ENCODE results near the gene CAMK1D.

CAMK1D gene

DNA sequence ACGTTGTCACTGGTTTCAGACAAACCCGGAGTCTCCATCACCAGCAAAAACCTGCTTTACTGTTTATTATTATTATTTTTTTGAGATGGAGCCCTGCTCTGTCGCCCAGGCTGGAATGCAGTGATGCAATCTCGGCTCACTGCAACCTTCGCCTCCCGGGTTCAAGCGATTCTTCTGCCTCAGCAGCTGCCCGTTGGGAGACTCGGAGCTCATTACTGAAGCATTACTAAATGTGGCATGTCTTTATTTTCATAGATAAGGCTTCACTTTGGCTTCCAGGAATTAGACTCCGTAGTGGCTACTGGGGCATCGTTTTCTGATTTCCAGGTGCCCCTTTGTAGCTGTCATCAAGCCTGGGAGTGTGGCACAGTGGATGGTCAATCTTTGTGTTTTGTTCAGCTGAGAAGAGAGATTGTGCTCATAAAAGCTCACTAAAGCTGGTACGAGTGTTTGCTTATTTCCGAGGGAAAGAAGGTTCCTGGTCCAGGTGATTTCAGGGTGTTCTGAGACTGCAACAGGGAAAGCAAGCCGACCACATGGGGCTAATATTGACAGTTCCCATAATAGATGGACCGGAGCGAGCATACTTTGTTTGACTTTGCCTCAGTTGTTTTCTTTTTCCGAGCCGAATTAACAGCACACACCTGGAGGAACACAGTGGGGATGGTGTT is 163.1 kb downstream of the CAMK1D start:
- Histone ChIP-seq H3K4me3 (ENCODE audit: low read length) (no peak overlapping the region), H3K18ac (ENCODE audit: low read length) (no peak overlapping the region), H4K5ac (ENCODE audit: low read length) (no peak overlapping the region), H2BK15ac (replicated peaks; ENCODE audit: low read depth) (no peak overlapping the region), H3K36me3 (ENCODE audit: control insufficient read depth, insufficient read depth, low read length) (no peaks in the 10 kb centered on the region), H2BK120ac (ENCODE audit: low read depth, low read length) (no peak overlapping the region), H3K23ac (ENCODE audit: low read length) (no peak overlapping the region), H4K8ac (ENCODE audit: low read depth, low read length) (no peak overlapping the region), H2AK5ac (ENCODE audit: low read length) (no peak overlapping the region), H3K27ac (ENCODE audit: low read depth, low read length) (no peak overlapping the region), H3K4me2 (ENCODE audit: low read length) (no peak overlapping the region), H2BK5ac (ENCODE audit: low read length) (no peak overlapping the region), H3K4ac (ENCODE audit: low read depth, low read length) (no peak overlapping the region), H3K56ac (ENCODE audit: low read length) (no peak overlapping the region), H3K9ac (ENCODE audit: low read length) (no peak overlapping the region), H3K79me2 (ENCODE audit: control insufficient read depth, insufficient read depth, low read length) (no peaks in the 10 kb centered on the region), H3K79me1 (ENCODE audit: low read length) (no peaks in the 10 kb centered on the region), H3K4me1 (ENCODE audit: control insufficient read depth, low read depth, low read length) (peaks cover 11% of the 10 kb centered on the region), H3K27me3 (ENCODE audit: insufficient read depth, low read length, poor library complexity) (no peaks in the 10 kb centered on the region)
- no peak for DNase-seq
- no CpG with 5 or more reads among the region's 18 CpGs for WGBS (ENCODE audit: extremely low coverage, insufficient coverage, low lambda C conversion rate)

- no peak overlapping the region for H3K4me2 ChIP-seq (ENCODE audit: low read length)
- H4K5ac ChIP-seq (ENCODE audit: low read length), result no peak overlapping the region
- H3K27ac ChIP-seq (ENCODE audit: low read depth, low read length), result no peak overlapping the region
- H3K36me3 ChIP-seq (ENCODE audit: control insufficient read depth, insufficient read depth, low read length), result no peaks in the 10 kb centered on the region
- peak overlapping the region; percentile 24 for H3K4ac ChIP-seq (ENCODE audit: low read depth, low read length)
- H3K4me1 ChIP-seq (ENCODE audit: control insufficient read depth, low read depth, low read length), result peaks cover 11% of the 10 kb centered on the region
- no peak overlapping the region for H2BK120ac ChIP-seq (ENCODE audit: low read depth, low read length)
- H3K79me1 ChIP-seq (ENCODE audit: low read length), result no peaks in the 10 kb centered on the region
- H2BK5ac ChIP-seq (ENCODE audit: low read length), result no peak overlapping the region
- no peak overlapping the region for H3K9ac ChIP-seq (ENCODE audit: low read length)
- no peak for DNase-seq
- H3K23ac ChIP-seq (ENCODE audit: low read length), result no peak overlapping the region
- peak overlapping the region; percentile 1 for H3K56ac ChIP-seq (ENCODE audit: low read length)
- H3K27me3 ChIP-seq (ENCODE audit: insufficient read depth, low read length, poor library complexity), result no peaks in the 10 kb centered on the region
- no peak overlapping the region for H3K4me3 ChIP-seq (ENCODE audit: low read length)
- no peak overlapping the region for H2AK5ac ChIP-seq (ENCODE audit: low read length)
- WGBS (ENCODE audit: extremely low coverage, insufficient coverage, low lambda C conversion rate), result no CpG with 5 or more reads among the region's 5 CpGs
- H4K8ac ChIP-seq (ENCODE audit: low read depth, low read length), result no peak overlapping the region
- H3K18ac ChIP-seq (ENCODE audit: low read length), result no peak overlapping the region
- no peak overlapping the region for H2BK15ac ChIP-seq (replicated peaks; ENCODE audit: low read depth)
- H3K79me2 ChIP-seq (ENCODE audit: control insufficient read depth, insufficient read depth, low read length), result no peaks in the 10 kb centered on the region
These were observed 163.6 kb downstream of the CAMK1D start for GRCh38 chr10:12513003-12513365.

GRCh38 chr10:12513775-12514673 is 164.7 kb downstream of the CAMK1D start:
- no peaks in the 10 kb centered on the region for H3K79me2 ChIP-seq (ENCODE audit: control insufficient read depth, insufficient read depth, low read length)
- no peak overlapping the region for H3K9ac ChIP-seq (ENCODE audit: low read length)
- peak; percentile 62 for DNase-seq
- no peak overlapping the region for H2BK15ac ChIP-seq (replicated peaks; ENCODE audit: low read depth)
- H3K36me3 ChIP-seq (ENCODE audit: control insufficient read depth, insufficient read depth, low read length), result no peaks in the 10 kb centered on the region
- H3K18ac ChIP-seq (ENCODE audit: low read length), result no peak overlapping the region
- no peak overlapping the region for H4K8ac ChIP-seq (ENCODE audit: low read depth, low read length)
- no peak overlapping the region for H3K4ac ChIP-seq (ENCODE audit: low read depth, low read length)
- peaks cover 11% of the 10 kb centered on the region for H3K4me1 ChIP-seq (ENCODE audit: control insufficient read depth, low read depth, low read length)
- H3K79me1 ChIP-seq (ENCODE audit: low read length), result no peaks in the 10 kb centered on the region
- no CpG with 5 or more reads among the region's 10 CpGs for WGBS (ENCODE audit: extremely low coverage, insufficient coverage, low lambda C conversion rate)
- H2BK5ac ChIP-seq (ENCODE audit: low read length), result no peak overlapping the region
- no peak overlapping the region for H3K27ac ChIP-seq (ENCODE audit: low read depth, low read length)
- H3K4me2 ChIP-seq (ENCODE audit: low read length), result peak overlapping the region; percentile 23
- H2BK120ac ChIP-seq (ENCODE audit: low read depth, low read length), result no peak overlapping the region
- H2AK5ac ChIP-seq (ENCODE audit: low read length), result no peak overlapping the region
- no peak overlapping the region for H4K5ac ChIP-seq (ENCODE audit: low read length)
- no peak overlapping the region for H3K4me3 ChIP-seq (ENCODE audit: low read length)
- no peak overlapping the region for H3K23ac ChIP-seq (ENCODE audit: low read length)
- no peak overlapping the region for H3K56ac ChIP-seq (ENCODE audit: low read length)
- no peaks in the 10 kb centered on the region for H3K27me3 ChIP-seq (ENCODE audit: insufficient read depth, low read length, poor library complexity)

- Histone ChIP-seq H3K27me3 (ENCODE audit: insufficient read depth, low read length, poor library complexity) (no peaks in the 10 kb centered on the region), H3K4me3 (ENCODE audit: low read length) (no peak overlapping the region), H3K4me1 (ENCODE audit: control insufficient read depth, low read depth, low read length) (peaks cover 7% of the 10 kb centered on the region), H3K23ac (ENCODE audit: low read length) (no peak overlapping the region), H2BK5ac (ENCODE audit: low read length) (no peak overlapping the region), H3K56ac (ENCODE audit: low read length) (no peak overlapping the region), H2BK120ac (ENCODE audit: low read depth, low read length) (no peak overlapping the region), H3K18ac (ENCODE audit: low read length) (no peak overlapping the region), H2BK15ac (replicated peaks; ENCODE audit: low read depth) (no peak overlapping the region), H3K79me2 (ENCODE audit: control insufficient read depth, insufficient read depth, low read length) (no peaks in the 10 kb centered on the region), H3K27ac (ENCODE audit: low read depth, low read length) (no peak overlapping the region), H3K9ac (ENCODE audit: low read length) (no peak overlapping the region), H3K4ac (ENCODE audit: low read depth, low read length) (no peak overlapping the region), H3K36me3 (ENCODE audit: control insufficient read depth, insufficient read depth, low read length) (no peaks in the 10 kb centered on the region), H3K4me2 (ENCODE audit: low read length) (no peak overlapping the region), H3K79me1 (ENCODE audit: low read length) (no peaks in the 10 kb centered on the region), H2AK5ac (ENCODE audit: low read length) (no peak overlapping the region), H4K5ac (ENCODE audit: low read length) (no peak overlapping the region), H4K8ac (ENCODE audit: low read depth, low read length) (no peak overlapping the region)
- WGBS (ENCODE audit: extremely low coverage, insufficient coverage, low lambda C conversion rate), result no CpG with 5 or more reads among the region's 1 CpG
- DNase-seq, result no peak
These were observed 168.7 kb downstream of the CAMK1D start for GRCh38 chr10:12518024-12518423.

DNA sequence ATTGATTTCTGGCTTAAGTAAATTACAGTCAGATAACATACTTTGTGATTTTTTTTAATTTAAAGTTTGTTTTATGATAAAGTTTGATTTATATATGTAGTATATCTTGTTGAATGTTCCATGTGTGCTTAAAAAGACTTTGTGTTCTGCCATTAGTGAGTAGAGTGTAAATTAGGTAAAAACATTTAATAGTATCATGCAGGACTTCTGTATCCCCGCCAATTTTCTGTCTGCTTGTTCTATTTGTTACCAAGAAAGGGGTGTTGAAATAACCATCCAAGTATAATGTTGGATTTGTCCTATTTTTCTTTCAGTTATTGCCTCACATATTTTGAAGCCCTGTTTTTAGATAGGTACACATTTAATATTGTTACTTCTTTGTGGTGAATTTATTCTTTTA is 172.1 kb downstream of the CAMK1D start:
- Histone ChIP-seq H3K4ac (ENCODE audit: low read depth, low read length) (no peak overlapping the region), H3K56ac (ENCODE audit: low read length) (no peak overlapping the region), H3K4me2 (ENCODE audit: low read length) (no peak overlapping the region), H3K4me1 (ENCODE audit: control insufficient read depth, low read depth, low read length) (no peaks in the 10 kb centered on the region), H3K36me3 (ENCODE audit: control insufficient read depth, insufficient read depth, low read length) (no peaks in the 10 kb centered on the region), H3K18ac (ENCODE audit: low read length) (no peak overlapping the region), H3K27ac (ENCODE audit: low read depth, low read length) (no peak overlapping the region), H2BK15ac (replicated peaks; ENCODE audit: low read depth) (no peak overlapping the region), H3K23ac (ENCODE audit: low read length) (no peak overlapping the region), H3K79me1 (ENCODE audit: low read length) (no peaks in the 10 kb centered on the region), H4K5ac (ENCODE audit: low read length) (no peak overlapping the region), H2BK5ac (ENCODE audit: low read length) (no peak overlapping the region), H3K4me3 (ENCODE audit: low read length) (no peak overlapping the region), H3K79me2 (ENCODE audit: control insufficient read depth, insufficient read depth, low read length) (no peaks in the 10 kb centered on the region), H4K8ac (ENCODE audit: low read depth, low read length) (no peak overlapping the region), H2AK5ac (ENCODE audit: low read length) (no peak overlapping the region), H2BK120ac (ENCODE audit: low read depth, low read length) (no peak overlapping the region), H3K27me3 (ENCODE audit: insufficient read depth, low read length, poor library complexity) (no peaks in the 10 kb centered on the region), H3K9ac (ENCODE audit: low read length) (no peak overlapping the region)
- WGBS (ENCODE audit: extremely low coverage, insufficient coverage, low lambda C conversion rate), result no CpG with 5 or more reads among the region's 1 CpG
- DNase-seq, result no peak
